ENCODE results near the gene TRRAP. TPM values are rescaled to one million over a fixed set of nuclear protein-coding genes. Genes with fewer than 3 reads are reported as not detected.

TRRAP gene
- polyA plus RNA-seq, 2 of the 4 experiments (the other 2 are of a cell fraction): 12.2 to 22.1 TPM

GRCh38 chr7:98985406-98985805 is 107.1 kb downstream of the TRRAP start:
- CTCF ChIA-PET: interaction anchor here (1.0 to 1.2 kb wide), 3 partner anchors 13 to 16 kb away, joined by 3 to 4 read pairs (median 3); no protein-coding TSS in a partner anchor
- 88% methylated on average over 4 of the region's 4 CpGs for WGBS (ENCODE audit: missing lambda C conversion rate)

GRCh38 chr7:98985945-98986344 is 107.6 kb downstream of the TRRAP start:
- POLR2A ChIA-PET: no interaction called here
- TF ChIP-seq ELK1 (IDR thresholded peaks at IDR 0.05; ENCODE audit: low read depth, low read length) (no peak), BHLHE40 (IDR thresholded peaks at IDR 0.05; ENCODE audit: low read depth, low read length) (no peak), FOSB (CRISPR knock-in tag; IDR thresholded peaks at IDR 0.05) (no peak), HMGXB4 (CRISPR knock-in tag; IDR thresholded peaks at IDR 0.05; ENCODE audit: borderline replicate concordance) (no peak), EHMT2 (IDR thresholded peaks at IDR 0.05; ENCODE audit: low read depth) (no peak)
- no peak for DNase-seq (ENCODE audit: low read depth in 1 of 2, low spot score in 1 of 2)
- Histone ChIP-seq H3K4me2 (no peak overlapping the region), H3K4me3 (no peak overlapping the region), H3K27ac (no peak overlapping the region), H3K4me1 (no peaks in the 10 kb centered on the region), H3K9me3 (no peaks in the 10 kb centered on the region)
- no peak for FAIRE-seq
- CTCF ChIA-PET: interaction anchor here (1.0 to 1.2 kb wide), 3 partner anchors 12 to 16 kb away, joined by 3 to 4 read pairs (median 3); no protein-coding TSS in a partner anchor
- ATAC-seq: no peak

More at GRCh38 chr7:98985406-98985805, 107.1 kb downstream of the TRRAP start:
- Histone ChIP-seq H3K27ac (no peak overlapping the region), H3K4me3 (no peak overlapping the region), H3K4me2 (no peak overlapping the region), H3K4me1 (no peaks in the 10 kb centered on the region), H3K9me3 (no peaks in the 10 kb centered on the region)
- DNase-seq (ENCODE audit: low read depth in 1 of 2, low spot score in 1 of 2) (no peak), FAIRE-seq (no peak), ATAC-seq (no peak)
- TF ChIP-seq NPAS2 (CRISPR knock-in tag; IDR thresholded peaks at IDR 0.05; ENCODE audit: borderline replicate concordance): no peak
- no peak for TF ChIP-seq POLR2A (IDR thresholded peaks at IDR 0.05; ENCODE audit: low read length)
- TF ChIP-seq EHF (CRISPR knock-in tag; IDR thresholded peaks at IDR 0.05): no peak
- TF ChIP-seq HEYL (CRISPR knock-in tag; IDR thresholded peaks at IDR 0.05): no peak
- TF ChIP-seq HES2 (IDR thresholded peaks at IDR 0.05): no peak
- no peak for TF ChIP-seq CEBPB (IDR thresholded peaks at IDR 0.05)
- TF ChIP-seq MAZ (IDR thresholded peaks at IDR 0.05; ENCODE audit: borderline replicate concordance, low read depth, low read length): no peak
- TF ChIP-seq E2F6 (IDR thresholded peaks at IDR 0.05; ENCODE audit: borderline replicate concordance, low read depth): no peak
- TF ChIP-seq MAX (IDR thresholded peaks at IDR 0.05): no peak
- no peak for TF ChIP-seq FOSB (CRISPR knock-in tag; IDR thresholded peaks at IDR 0.05)
- no peak for TF ChIP-seq CHD4 (IDR thresholded peaks at IDR 0.05; ENCODE audit: borderline replicate concordance)
- no peak for TF ChIP-seq RARB (CRISPR knock-in tag; IDR thresholded peaks at IDR 0.05)
- POLR2A ChIA-PET: no interaction called here

GRCh38 chr7:98988641-98989040 is 110.3 kb downstream of the TRRAP start:
- ATAC-seq (no peak), FAIRE-seq (no peak), DNase-seq (ENCODE audit: low read depth in 1 of 2, low spot score in 1 of 2) (no peak)
- Histone ChIP-seq H3K4me3 (no peak overlapping the region), H3K27ac (no peak overlapping the region), H3K4me2 (no peak overlapping the region), H3K4me1 (no peaks in the 10 kb centered on the region), H3K9me3 (no peaks in the 10 kb centered on the region)
- ChIA-PET POLR2A (no interaction called here), CTCF (interaction anchor here (1.9 kb wide), 1 partner anchor 324 kb away, joined by 5 read pairs; no protein-coding TSS in a partner anchor)
- no peak for TF ChIP-seq ATOH8 (CRISPR knock-in tag; IDR thresholded peaks at IDR 0.05; ENCODE audit: low read depth)
- TF ChIP-seq RARB (CRISPR knock-in tag; IDR thresholded peaks at IDR 0.05): no peak
- TF ChIP-seq POLR2AphosphoS2 (conservative IDR thresholded peaks at IDR 0.05; ENCODE audit: low read length): no peak
- no peak for TF ChIP-seq KDM5A (IDR thresholded peaks at IDR 0.05)
- no peak for TF ChIP-seq JUNB (IDR thresholded peaks at IDR 0.05)
- TF ChIP-seq HDAC2 (IDR thresholded peaks at IDR 0.05): no peak
- TF ChIP-seq ESRRA (IDR thresholded peaks at IDR 0.05; ENCODE audit: borderline replicate concordance, low read length): no peak
- no peak for TF ChIP-seq POLR2A (IDR thresholded peaks at IDR 0.05; ENCODE audit: low read length)
- no peak for TF ChIP-seq ZNF302 (CRISPR knock-in tag; IDR thresholded peaks at IDR 0.05)
- no peak for TF ChIP-seq PHF8 (IDR thresholded peaks at IDR 0.05; ENCODE audit: borderline replicate concordance, low read depth)
- WGBS (ENCODE audit: missing lambda C conversion rate): 90% methylated on average over 15 of the region's 15 CpGs
